Measurements from ENCODE around the gene SPATS1.

- TF ChIP-seq GATA2 (IDR thresholded peaks at IDR 0.05; ENCODE audit: low read depth, low read length) (no peak), GATA3 (IDR thresholded peaks at IDR 0.05; ENCODE audit: low read depth, low read length) (no peak)
These were observed 15.4 kb upstream of the SPATS1 start for GRCh38 chr6:44327096-44327495.
